Hepatocyte (in vitro differentiated cells): ENCODE results near the gene RNASE7.

Experiments
- CTCF ChIP-seq: fragments of 200-600 bp; sonication (generic); IDR thresholded peaks from 2 replicates; pipeline ENCODE4 v1.5.1; 2016; ENCODE audit warnings: antibody characterized with exemption, mild to moderate bottlenecking; ENCODE audit not compliant: poor library complexity
- EZH2phosphoT487 ChIP-seq: fragments of 200-600 bp; sonication (generic); IDR thresholded peaks from one replicate; pipeline ENCODE4 v1.6.1; 2018; ENCODE audit warnings: antibody characterized with exemption, mild to moderate bottlenecking, low read depth, moderate library complexity; ENCODE audit not compliant: unreplicated experiment, severe bottlenecking

GRCh38 chr14:20997564-20997963, 44.6 kb upstream of the RNASE7 start:
- TF ChIP-seq CTCF (no peak), EZH2phosphoT487 (no peak)
